GM13977 (cell line): ENCODE measurements around the gene MYO15A.

Experiments used
- DNase-seq: peaks from one replicate; pipeline ENCODE4 v3.0.0; 2012; ENCODE audit warnings: low spot score
- in situ Hi-C: fragments of 300-500 bp; cut with MboI; formaldehyde crosslinking; loops from one replicate; pipeline ENCODE4 v1.12.0; 2022; ENCODE audit warnings: low sequenced_read_pairs, low pct_unique_long_range_greater_than_20kb, mixed read lengths, inconsistent platforms; ENCODE audit not compliant: unreplicated experiment
- TF ChIP-seq, protein P1 (sequence below): IDR thresholded peaks from 2 replicates; pipeline ENCODE4 v1.5.1; 2012; ENCODE audit warnings: mild to moderate bottlenecking, control low read depth; ENCODE audit not compliant: insufficient read depth; ENCODE audit errors: extremely low read depth, missing control alignments

MYO15A gene

DNA sequence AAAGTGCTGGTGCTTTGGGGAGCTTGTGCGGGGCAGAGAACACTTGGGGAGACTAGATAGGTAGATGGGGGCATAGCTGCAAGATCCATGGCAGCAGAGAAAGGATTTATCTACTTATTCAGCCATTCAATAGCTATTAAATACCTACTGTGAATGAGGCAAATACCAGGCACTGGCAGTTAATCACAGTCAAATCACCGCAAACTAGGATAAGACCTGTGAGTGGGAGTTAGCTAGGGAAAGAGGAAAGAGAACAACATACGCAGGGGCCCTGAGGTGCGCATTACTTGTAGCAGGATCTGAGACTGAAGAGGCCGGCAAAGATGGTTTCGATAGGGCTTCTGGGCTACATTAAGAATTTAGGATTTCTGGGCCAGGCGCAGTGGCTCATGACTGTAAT lies 71.2 kb downstream of the MYO15A start:
- TF ChIP-seq, protein P1, sequence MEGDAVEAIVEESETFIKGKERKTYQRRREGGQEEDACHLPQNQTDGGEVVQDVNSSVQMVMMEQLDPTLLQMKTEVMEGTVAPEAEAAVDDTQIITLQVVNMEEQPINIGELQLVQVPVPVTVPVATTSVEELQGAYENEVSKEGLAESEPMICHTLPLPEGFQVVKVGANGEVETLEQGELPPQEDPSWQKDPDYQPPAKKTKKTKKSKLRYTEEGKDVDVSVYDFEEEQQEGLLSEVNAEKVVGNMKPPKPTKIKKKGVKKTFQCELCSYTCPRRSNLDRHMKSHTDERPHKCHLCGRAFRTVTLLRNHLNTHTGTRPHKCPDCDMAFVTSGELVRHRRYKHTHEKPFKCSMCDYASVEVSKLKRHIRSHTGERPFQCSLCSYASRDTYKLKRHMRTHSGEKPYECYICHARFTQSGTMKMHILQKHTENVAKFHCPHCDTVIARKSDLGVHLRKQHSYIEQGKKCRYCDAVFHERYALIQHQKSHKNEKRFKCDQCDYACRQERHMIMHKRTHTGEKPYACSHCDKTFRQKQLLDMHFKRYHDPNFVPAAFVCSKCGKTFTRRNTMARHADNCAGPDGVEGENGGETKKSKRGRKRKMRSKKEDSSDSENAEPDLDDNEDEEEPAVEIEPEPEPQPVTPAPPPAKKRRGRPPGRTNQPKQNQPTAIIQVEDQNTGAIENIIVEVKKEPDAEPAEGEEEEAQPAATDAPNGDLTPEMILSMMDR = no peak
- no peak for DNase-seq
- in situ Hi-C loops = no loop called here

DNA sequence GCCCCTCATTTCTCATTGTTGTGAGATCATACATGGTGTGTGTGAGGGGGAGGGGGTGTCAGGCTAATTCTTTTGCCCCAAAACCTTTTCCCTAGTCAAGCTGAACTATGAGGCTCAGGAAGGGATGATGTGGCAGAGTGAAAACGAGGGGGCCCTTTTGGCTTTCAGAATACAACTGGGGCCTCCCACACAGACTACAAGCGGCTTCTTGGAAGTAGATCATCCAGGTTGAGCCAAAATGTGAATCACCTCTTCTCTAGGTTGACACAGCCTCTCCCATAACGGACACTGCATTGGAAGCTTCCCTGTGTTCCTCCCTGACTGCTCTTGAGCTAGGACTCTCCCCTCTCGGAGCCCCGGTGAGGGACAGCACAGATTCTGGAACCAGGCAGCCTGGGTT lies 72.8 kb downstream of the MYO15A start:
- TF ChIP-seq, protein P1 = no peak
- no peak for DNase-seq
- in situ Hi-C loops = no loop called here

DNA sequence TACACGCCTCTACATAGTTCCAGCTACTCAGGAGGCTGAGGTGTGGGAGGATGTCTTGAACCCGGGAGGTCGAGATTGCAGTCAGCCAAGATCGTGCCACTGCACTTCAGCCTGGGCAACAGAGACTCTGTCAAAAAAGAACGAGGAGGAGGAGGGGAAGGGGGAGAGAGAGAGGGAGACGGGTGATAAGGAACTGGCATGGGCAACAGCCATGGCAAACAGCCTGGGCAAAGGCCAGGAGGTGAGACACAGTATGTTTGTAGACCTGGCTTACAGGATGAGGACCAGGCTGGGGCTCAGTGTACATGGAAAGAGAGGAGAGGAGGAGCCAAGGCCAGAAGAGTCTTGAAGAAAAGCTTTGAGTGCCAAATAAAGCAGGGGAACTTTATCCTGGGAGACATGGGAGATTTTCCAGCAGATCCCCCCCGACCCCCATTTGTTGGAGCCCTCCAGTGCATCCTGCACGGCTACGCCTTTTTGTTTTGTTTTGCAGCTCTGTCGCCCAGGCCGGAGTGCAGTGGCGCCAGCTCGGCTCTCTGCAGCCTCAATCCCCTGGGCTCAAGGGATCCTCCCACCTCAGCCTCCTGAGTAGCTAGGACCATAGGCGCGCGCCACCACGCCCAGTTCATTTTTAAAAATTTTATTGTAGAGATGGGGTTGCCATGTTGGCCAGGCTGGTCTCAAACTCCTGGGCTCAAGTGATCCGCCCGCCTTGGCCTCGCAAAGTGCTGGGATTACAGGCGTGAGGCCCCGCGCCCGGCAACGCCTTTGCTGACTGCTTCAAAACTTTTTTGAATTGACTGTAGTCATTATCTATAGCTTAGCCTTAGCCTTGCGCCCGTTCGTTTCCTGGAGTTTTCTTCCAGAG lies 73.8 kb downstream of the MYO15A start:
- no peak for DNase-seq
- in situ Hi-C loops = no loop called here
- TF ChIP-seq, protein P1 = no peak

DNA sequence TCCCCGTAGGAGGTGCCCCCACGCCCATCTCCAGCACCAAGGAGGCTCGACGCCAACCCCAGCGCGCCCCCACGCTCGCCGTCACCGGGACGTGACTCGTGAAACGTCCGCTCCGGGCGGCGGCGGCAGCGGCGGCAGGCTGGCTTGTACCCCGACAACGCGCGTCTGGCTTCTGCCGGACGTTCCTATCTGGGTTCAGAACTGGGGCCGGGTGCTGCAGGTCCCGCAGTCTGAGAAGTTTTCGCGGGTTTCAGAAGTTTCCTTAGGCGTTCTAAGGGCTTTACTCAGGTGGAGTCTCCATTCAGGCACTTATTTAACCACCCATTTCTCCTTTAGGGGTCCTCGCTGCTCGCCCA lies 74.4 kb downstream of the MYO15A start:
- in situ Hi-C loops = no loop called here
- TF ChIP-seq, protein P1 = no peak
- peak; percentile 84 for DNase-seq

GRCh38 chr17:18183334-18184142 lies 75.0 kb downstream of the MYO15A start, which contains the start of gene ALKBH5:
Gene ALKBH5 (plus strand): TSS chr17:18183828. CDS start chr17:18184244, 416 bp downstream.
- TF ChIP-seq, protein P1 = peak; percentile 53
- in situ Hi-C loops = no loop called here
- DNase-seq = peak; percentile 99

DNA sequence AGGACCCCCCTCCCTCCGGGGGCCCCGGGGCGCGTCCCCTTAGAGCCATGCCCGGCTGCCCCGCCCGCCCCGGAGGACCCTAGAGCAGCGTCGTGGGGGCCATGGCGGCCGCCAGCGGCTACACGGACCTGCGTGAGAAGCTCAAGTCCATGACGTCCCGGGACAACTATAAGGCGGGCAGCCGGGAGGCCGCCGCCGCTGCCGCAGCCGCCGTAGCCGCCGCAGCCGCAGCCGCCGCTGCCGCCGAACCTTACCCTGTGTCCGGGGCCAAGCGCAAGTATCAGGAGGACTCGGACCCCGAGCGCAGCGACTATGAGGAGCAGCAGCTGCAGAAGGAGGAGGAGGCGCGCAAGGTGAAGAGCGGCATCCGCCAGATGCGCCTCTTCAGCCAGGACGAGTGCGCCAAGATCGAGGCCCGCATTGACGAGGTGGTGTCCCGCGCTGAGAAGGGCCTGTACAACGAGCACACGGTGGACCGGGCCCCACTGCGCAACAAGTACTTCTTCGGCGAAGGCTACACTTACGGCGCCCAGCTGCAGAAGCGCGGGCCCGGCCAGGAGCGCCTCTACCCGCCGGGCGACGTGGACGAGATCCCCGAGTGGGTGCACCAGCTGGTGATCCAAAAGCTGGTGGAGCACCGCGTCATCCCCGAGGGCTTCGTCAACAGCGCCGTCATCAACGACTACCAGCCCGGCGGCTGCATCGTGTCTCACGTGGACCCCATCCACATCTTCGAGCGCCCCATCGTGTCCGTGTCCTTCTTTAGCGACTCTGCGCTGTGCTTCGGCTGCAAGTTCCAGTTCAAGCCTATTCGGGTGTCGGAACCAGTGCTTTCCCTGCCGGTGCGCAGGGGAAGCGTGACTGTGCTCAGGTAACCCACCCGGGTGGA lies 75.8 kb downstream of the MYO15A start:
- in situ Hi-C loops = no loop called here
- TF ChIP-seq, protein P1 = peak; percentile 40
- DNase-seq = peak; percentile 63
